HG03460 (cell line): ENCODE results near the gene CMSS1.

ENCODE experiments used
- ATAC-seq: cut with Tn5 transposase; IDR thresholded peaks from one replicate; pipeline ENCODE4 v1.9.1; 2021; ENCODE audit not compliant: unreplicated experiment

Gene CMSS1

GRCh38 chr3:99933971-99934750 is 116.5 kb downstream of the CMSS1 start:
- no peak for ATAC-seq

DNA sequence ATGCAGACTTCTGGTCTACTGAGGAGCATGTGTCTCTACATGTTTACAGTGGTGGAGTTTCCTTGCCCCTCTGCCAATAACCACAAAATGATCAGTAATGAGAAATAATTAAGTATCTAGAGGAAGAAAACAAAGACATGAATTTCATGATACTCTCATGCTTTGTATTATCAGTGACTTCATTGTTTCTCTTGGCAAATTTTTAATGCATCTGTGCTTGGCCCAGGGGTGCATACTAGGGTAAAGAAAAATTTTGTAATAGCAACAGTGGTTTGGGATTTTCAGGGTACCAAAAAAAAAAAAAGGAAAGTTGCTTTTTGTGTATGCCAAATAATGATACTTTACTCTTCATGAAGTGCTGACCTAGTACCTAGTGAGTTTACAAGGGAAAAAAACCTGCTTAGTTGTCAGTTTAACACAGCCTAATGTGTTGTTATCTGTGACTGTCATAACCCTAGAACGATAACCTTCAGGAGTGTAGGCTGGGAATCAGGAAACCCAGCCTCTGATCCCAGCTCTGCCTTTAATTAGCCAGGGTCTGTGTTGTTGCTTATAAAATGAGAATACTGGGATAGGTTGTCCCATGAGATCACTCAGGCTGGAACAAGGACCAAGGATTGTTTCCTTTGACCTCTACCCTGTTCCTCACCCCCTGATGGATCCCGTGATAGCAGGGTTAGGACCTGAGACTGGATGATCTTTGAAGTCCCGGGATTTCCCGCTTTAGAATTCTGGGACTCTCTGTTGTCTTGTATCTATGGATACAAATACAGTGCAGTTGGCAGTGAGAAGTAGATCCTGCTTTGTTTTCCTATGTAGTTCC is 117.5 kb downstream of the CMSS1 start:
- ATAC-seq: no peak

DNA sequence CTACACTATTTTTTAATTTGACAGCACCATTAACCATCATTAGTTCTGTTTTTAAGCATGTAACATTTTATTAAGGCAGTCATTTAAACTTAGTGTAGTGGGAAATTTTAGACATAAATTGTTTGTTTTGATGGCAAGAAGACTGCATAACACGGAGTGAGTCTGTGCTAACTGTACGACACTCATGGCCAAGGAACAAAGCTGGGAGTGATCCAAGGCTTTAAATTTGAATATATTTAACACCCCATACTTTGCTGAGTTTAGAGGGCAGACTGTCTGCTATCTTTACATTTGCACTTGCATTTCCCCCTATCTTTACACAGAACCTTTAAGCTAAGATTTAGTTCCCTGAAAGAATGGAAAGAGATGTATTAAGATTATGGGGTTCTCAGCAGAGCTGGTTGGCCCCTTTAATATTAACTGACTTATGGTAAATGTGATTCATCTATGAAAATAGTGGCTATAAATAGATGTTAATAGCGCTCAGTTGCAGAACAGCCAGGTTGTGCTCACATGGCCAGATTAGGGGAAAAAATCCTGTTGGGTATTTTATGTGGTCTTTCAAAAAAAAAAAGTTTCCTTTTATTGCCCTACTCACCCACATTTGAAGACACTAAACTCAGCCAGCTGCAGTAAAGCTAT is 120.7 kb downstream of the CMSS1 start:
- ATAC-seq: peak; percentile 45

GRCh38 chr3:99939876-99940275 is 122.2 kb downstream of the CMSS1 start:
- no peak for ATAC-seq

- no peak for ATAC-seq
Observed at GRCh38 chr3:99940350-99940749, 122.7 kb downstream of the CMSS1 start.

DNA sequence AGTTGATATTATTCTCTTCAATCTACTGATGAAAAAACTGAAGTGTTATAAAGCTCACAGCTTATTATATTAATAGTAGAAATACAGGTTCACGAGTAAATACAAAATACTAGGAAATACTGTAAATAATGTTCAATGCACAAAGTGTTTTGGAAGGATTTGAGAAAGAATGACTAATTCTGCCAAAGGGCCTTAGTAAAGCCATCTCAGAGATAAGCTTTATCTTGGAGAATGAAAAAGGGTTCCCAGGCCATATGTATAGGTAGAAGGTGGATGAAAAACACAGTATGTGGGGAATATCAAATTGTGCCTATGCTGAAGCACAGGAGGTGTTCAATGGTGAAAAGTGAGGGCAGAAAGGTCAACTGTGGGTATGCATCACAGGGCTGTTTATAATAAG is 123.5 kb downstream of the CMSS1 start:
- ATAC-seq: no peak

GRCh38 chr3:99943931-99944761 is 126.5 kb downstream of the CMSS1 start:
- ATAC-seq: no peak

- ATAC-seq: no peak
Observed at GRCh38 chr3:99945328-99945995, 127.8 kb downstream of the CMSS1 start.

- no peak for ATAC-seq
Observed at GRCh38 chr3:99947356-99947755, 129.7 kb downstream of the CMSS1 start.

GRCh38 chr3:99948467-99949089 is 130.9 kb downstream of the CMSS1 start:
- no peak for ATAC-seq

- ATAC-seq: no peak
Observed at GRCh38 chr3:99949956-99950670, 132.5 kb downstream of the CMSS1 start.

DNA sequence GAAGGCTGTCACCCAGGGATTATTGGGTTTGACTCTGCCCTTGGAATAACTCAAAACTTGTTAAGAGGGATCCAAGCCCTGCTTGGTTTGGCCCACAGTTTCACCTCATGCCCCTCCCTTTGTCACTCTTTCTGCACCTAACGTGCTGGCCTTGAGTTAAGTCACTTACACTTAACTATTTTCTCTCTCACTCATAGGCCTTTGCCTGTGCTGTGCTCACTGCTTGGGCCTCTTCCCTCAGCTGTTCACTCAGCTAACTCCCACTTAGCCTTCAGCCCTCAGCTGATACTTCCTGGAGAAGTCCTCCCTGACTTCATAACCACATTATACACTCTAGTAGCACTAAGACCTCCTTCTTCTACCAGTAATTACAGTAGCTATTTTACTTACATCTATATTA is 133.3 kb downstream of the CMSS1 start:
- no peak for ATAC-seq

GRCh38 chr3:99951701-99952100 is 134.0 kb downstream of the CMSS1 start:
- no peak for ATAC-seq

DNA sequence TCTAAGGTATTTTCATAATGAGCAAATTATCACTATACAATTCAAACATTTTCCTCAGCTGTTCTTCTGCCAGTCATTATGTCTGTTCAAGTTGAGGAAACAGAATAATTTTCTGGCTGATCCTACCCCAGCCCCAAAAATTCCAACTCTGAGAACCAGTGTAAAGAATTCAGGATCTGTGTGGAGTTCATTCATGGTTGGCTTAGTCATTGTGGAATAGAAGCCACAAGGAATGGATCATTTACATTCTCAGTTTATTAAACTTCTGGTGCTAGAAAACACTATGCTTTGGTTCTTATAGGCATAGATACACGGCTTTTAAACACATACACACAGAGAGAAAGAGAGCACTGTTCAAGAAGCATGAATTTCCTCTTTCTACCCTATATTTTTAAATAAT is 134.6 kb downstream of the CMSS1 start:
- no peak for ATAC-seq

GRCh38 chr3:99953596-99953995 is 135.9 kb downstream of the CMSS1 start:
- no peak for ATAC-seq

DNA sequence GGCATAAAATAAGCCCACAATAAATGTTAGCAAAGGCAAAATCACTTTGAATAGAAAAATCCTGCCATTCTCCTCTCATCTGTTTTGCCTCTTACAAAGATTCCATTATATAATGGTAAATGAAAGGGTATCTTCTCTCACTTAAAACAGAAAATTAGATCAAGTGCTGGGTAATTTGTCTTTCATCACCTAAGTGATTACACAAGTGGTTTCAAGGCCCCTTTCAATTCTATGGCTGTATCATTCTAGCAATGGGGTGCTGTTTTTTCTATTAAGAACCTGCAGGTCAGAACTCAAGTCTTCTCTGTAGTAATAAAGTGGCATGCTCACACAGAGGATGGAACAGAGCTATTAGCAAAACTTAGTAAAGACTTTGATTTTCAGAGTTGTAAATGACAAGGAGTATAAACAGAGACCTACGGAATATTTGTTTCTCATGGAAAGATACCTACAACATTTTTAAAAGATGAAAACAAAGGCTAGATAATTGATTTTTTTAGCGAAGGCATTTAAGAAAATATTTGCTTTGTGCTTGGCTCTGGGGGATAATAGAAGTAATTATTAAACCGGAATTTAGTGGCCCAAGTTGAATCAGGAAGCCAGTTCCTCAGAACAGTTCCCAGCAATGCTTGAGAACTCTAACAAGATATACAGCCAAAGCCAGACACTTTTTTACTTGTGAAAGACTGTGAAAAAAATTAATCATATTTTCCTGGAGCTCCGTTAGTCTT is 137.4 kb downstream of the CMSS1 start:
- ATAC-seq: no peak

- no peak for ATAC-seq
Observed at GRCh38 chr3:99955773-99956562, 138.3 kb downstream of the CMSS1 start.
